Measurements from ENCODE around the gene HSD17B4.
"Not testable (repeated sequence)": the region's sequence is repeated elsewhere in the genome, so short reads cannot be mapped to it uniquely, and the experiment has no call there.

The HSD17B4 gene

GRCh38 chr5:119452373-119453039, at the start of gene HSD17B4:
Gene HSD17B4 (plus strand): TSS chr5:119452497. CDS start chr5:119452576, 79 bp downstream.
- peak; percentile 76 for DNase-seq

- DNase-seq: no peak
These were observed 49.7 kb upstream of the HSD17B4 start for GRCh38 chr5:119402555-119402954.

GRCh38 chr5:119404033-119404432, 48.3 kb upstream of the HSD17B4 start:
- no peak for DNase-seq

GRCh38 chr5:119405419-119405818, 46.9 kb upstream of the HSD17B4 start:
- DNase-seq: no peak

- DNase-seq: no peak
These were observed 45.7 kb upstream of the HSD17B4 start for GRCh38 chr5:119406551-119407110.

- DNase-seq: no peak
These were observed 43.0 kb upstream of the HSD17B4 start for GRCh38 chr5:119409235-119409815.

- DNase-seq: no peak
These were observed 41.7 kb upstream of the HSD17B4 start for GRCh38 chr5:119410448-119411159.

GRCh38 chr5:119411361-119412278, 40.7 kb upstream of the HSD17B4 start:
- no peak for DNase-seq

- DNase-seq: no peak
These were observed 39.7 kb upstream of the HSD17B4 start for GRCh38 chr5:119412279-119413227.

GRCh38 chr5:119414124-119414734, 38.1 kb upstream of the HSD17B4 start:
- DNase-seq: not testable (repeated sequence)

- DNase-seq: no peak
These were observed 34.2 kb upstream of the HSD17B4 start for GRCh38 chr5:119417891-119418605.

- no peak for DNase-seq
These were observed 33.6 kb upstream of the HSD17B4 start for GRCh38 chr5:119418606-119419100.

- DNase-seq: no peak
These were observed 32.1 kb upstream of the HSD17B4 start for GRCh38 chr5:119420169-119420568.

GRCh38 chr5:119426057-119426456, 26.2 kb upstream of the HSD17B4 start:
- no peak for DNase-seq

- DNase-seq: no peak
These were observed 25.2 kb upstream of the HSD17B4 start for GRCh38 chr5:119427060-119427459.

GRCh38 chr5:119427596-119427995, 24.7 kb upstream of the HSD17B4 start:
- not testable (repeated sequence) for DNase-seq

GRCh38 chr5:119428166-119428565, 24.1 kb upstream of the HSD17B4 start:
- not testable (repeated sequence) for DNase-seq

- not testable (repeated sequence) for DNase-seq
These were observed 23.7 kb upstream of the HSD17B4 start for GRCh38 chr5:119428574-119428973.

- not testable (repeated sequence) for DNase-seq
These were observed 19.5 kb upstream of the HSD17B4 start for GRCh38 chr5:119432674-119433237.
